ENCODE data around the gene EHD4.

Gene EHD4

DNA sequence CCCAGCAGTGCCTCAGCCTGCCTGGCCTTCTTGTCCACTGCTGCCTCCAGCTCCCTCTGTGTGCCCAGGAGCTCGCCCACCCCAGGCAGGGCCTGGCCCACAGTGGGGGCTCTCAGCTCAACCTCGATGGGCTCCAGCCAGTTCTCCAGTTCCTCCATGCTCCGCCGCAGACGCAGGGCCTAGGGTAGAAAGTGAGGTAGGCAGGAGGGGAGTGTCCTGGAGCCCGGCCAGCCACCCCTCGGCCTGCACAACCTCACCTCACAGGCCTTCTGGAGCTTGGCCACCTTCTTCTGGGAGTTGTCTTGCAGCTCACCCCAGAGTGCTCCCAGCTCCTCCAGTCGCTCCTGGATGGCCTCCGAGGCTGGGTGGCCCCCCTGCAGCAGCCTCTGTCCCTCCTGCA, 115.0 kb downstream of the EHD4 start:
- TF ChIP-seq POLR2AphosphoS5 (IDR thresholded peaks at IDR 0.05; ENCODE audit: low read depth, low read length) (no peak), TAF1 (IDR thresholded peaks at IDR 0.05; ENCODE audit: borderline replicate concordance, insufficient read depth, low read length) (no peak), FOXP2 (optimal IDR thresholded peaks at IDR 0.05; ENCODE audit: borderline replicate concordance, extremely low read depth, extremely low read length, insufficient read depth) (no peak), SIN3A (IDR thresholded peaks at IDR 0.05; ENCODE audit: borderline replicate concordance, insufficient read depth, low read length) (no peak)
- TF ChIP-seq, protein P1, sequence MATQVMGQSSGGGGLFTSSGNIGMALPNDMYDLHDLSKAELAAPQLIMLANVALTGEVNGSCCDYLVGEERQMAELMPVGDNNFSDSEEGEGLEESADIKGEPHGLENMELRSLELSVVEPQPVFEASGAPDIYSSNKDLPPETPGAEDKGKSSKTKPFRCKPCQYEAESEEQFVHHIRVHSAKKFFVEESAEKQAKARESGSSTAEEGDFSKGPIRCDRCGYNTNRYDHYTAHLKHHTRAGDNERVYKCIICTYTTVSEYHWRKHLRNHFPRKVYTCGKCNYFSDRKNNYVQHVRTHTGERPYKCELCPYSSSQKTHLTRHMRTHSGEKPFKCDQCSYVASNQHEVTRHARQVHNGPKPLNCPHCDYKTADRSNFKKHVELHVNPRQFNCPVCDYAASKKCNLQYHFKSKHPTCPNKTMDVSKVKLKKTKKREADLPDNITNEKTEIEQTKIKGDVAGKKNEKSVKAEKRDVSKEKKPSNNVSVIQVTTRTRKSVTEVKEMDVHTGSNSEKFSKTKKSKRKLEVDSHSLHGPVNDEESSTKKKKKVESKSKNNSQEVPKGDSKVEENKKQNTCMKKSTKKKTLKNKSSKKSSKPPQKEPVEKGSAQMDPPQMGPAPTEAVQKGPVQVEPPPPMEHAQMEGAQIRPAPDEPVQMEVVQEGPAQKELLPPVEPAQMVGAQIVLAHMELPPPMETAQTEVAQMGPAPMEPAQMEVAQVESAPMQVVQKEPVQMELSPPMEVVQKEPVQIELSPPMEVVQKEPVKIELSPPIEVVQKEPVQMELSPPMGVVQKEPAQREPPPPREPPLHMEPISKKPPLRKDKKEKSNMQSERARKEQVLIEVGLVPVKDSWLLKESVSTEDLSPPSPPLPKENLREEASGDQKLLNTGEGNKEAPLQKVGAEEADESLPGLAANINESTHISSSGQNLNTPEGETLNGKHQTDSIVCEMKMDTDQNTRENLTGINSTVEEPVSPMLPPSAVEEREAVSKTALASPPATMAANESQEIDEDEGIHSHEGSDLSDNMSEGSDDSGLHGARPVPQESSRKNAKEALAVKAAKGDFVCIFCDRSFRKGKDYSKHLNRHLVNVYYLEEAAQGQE (IDR thresholded peaks at IDR 0.05; ENCODE audit: insufficient read depth in 1 of 2, low read depth in 2 of 2, low read length in 2 of 2): no peak

DNA sequence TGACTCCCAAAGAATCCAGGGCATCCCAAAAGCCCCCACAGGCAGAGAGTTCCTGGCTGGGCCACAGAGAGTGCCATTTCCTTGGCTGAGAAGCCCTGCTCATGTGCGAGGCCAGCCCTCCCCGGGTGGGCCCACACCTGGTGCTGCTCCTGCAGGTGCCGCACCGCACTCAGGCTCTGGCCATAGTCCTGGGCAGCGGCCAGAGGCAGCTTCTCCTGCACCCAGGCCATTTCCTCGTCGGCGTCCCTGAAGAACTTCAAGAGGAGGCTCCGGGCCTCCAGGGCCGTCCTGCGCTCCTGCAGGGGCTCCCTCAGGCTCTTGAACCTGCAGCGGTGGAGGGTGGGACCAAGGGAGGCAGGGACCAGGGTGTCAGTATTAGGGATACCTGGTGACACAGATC, 115.6 kb downstream of the EHD4 start:
- TF ChIP-seq SIN3A (IDR thresholded peaks at IDR 0.05; ENCODE audit: borderline replicate concordance, insufficient read depth, low read length) (no peak), POLR2AphosphoS5 (IDR thresholded peaks at IDR 0.05; ENCODE audit: low read depth, low read length) (no peak), TAF1 (IDR thresholded peaks at IDR 0.05; ENCODE audit: borderline replicate concordance, insufficient read depth, low read length) (no peak), FOXP2 (optimal IDR thresholded peaks at IDR 0.05; ENCODE audit: borderline replicate concordance, extremely low read depth, extremely low read length, insufficient read depth) (no peak)
- TF ChIP-seq, protein P1 (IDR thresholded peaks at IDR 0.05; ENCODE audit: insufficient read depth in 1 of 2, low read depth in 2 of 2, low read length in 2 of 2): no peak

DNA sequence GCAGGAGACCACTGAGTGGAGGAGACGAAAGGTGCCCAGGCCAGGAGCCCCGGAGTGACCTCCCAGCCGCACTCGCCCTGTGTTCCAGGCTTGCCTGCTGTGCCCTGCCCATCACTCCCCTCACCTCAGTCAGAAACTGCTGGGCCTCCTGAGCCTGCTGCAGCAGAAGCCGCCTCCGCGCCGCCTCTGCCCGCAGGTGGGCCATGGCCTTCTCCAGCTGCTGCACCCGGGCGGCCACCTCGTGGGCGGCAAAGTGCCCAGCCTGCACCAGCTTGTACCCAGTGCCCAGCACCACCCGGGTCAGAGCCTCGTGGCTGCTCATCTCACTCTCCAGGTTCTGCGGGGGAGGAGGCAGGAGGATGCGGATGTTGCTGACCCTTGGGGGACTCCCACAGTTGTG, 116.1 kb downstream of the EHD4 start:
- no peak for TF ChIP-seq POLR2AphosphoS5 (IDR thresholded peaks at IDR 0.05; ENCODE audit: low read depth, low read length)
- no peak for TF ChIP-seq SIN3A (IDR thresholded peaks at IDR 0.05; ENCODE audit: borderline replicate concordance, insufficient read depth, low read length)
- TF ChIP-seq FOXP2 (optimal IDR thresholded peaks at IDR 0.05; ENCODE audit: borderline replicate concordance, extremely low read depth, extremely low read length, insufficient read depth): no peak
- TF ChIP-seq, protein P1 (IDR thresholded peaks at IDR 0.05; ENCODE audit: insufficient read depth in 1 of 2, low read depth in 2 of 2, low read length in 2 of 2): no peak
- TF ChIP-seq TAF1 (IDR thresholded peaks at IDR 0.05; ENCODE audit: borderline replicate concordance, insufficient read depth, low read length): no peak

DNA sequence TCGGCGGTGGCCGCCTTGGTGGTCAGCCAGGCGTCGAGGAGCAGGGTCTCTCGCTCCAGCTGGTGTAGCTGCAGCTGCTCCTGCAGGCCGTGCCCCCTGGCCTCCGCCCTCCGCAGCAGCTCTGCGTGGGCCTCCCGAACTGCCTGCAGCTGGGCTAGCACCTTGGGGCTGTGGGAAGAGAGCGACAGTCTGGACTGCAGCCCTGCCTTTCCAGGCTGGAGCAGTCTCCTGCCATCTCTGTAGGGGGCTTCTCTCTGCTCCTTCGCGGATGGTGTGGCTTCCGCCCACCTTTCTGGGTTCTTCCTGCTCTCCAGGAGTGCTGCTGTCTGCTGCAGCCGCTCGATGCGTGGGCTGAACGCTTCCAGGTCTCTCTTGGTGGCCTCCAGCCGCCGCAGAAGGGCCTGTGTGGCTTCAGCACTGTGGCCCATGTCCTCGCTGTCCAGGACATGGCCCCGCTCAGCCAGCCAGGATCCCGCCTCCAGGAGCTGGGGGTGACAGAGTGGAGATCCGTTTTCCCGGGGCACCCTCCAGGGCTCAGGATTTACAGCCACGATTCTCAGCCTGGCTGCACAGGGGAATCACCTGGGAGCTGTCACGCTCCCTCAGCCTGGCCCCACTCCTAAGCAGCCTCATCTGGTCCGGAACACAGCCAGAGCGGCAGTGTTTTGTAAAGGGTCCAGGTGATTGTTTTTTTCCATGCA, 116.9 kb downstream of the EHD4 start:
- TF ChIP-seq, protein P1 (IDR thresholded peaks at IDR 0.05; ENCODE audit: insufficient read depth in 1 of 2, low read depth in 2 of 2, low read length in 2 of 2): no peak

DNA sequence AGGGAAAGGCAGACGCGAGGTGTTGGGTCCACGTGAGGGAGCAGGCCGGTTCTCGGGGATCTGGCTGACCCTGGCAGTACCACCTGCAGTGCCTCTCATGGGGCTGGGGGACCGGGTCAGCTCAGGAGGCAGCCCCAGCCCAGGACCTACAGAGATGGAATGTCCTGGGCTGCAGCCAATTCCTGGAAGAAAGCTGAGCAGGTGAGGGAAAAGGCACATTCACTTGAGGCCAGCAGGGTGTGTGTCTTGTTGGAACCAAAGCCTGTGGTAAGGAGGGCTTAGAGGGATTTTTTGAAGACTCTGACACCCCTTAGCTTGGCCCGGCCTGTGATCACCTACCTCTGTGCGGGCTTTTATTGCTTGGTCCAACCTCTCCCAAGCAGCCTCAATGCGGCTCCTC, 117.9 kb downstream of the EHD4 start:
- TF ChIP-seq POLR2AphosphoS5 (IDR thresholded peaks at IDR 0.05; ENCODE audit: low read depth, low read length) (no peak), TAF1 (IDR thresholded peaks at IDR 0.05; ENCODE audit: borderline replicate concordance, insufficient read depth, low read length) (no peak), FOXP2 (optimal IDR thresholded peaks at IDR 0.05; ENCODE audit: borderline replicate concordance, extremely low read depth, extremely low read length, insufficient read depth) (no peak), SIN3A (IDR thresholded peaks at IDR 0.05; ENCODE audit: borderline replicate concordance, insufficient read depth, low read length) (no peak)
- TF ChIP-seq, protein P1 (IDR thresholded peaks at IDR 0.05; ENCODE audit: insufficient read depth in 1 of 2, low read depth in 2 of 2, low read length in 2 of 2): no peak

Data from PFSK-1 (cell line).